DMS53 (cell line): ENCODE data around the gene FAXDC2.
"Not testable (repeated sequence)": the region's sequence is repeated elsewhere in the genome, so short reads cannot be mapped to it uniquely, and the experiment has no call there.

Experiments
- DNase-seq: peaks from one replicate; lab custom pipeline; 2025; lab: John Stamatoyannopoulos, UW

FAXDC2 gene

GRCh38 chr5:154860765-154861164, 10.4 kb upstream of the FAXDC2 start:
- no peak for DNase-seq

- DNase-seq: no peak
Observed at GRCh38 chr5:154860123-154860522, 9.7 kb upstream of the FAXDC2 start.

GRCh38 chr5:154858972-154859871, 8.8 kb upstream of the FAXDC2 start:
- DNase-seq: peak; percentile 62

GRCh38 chr5:154858297-154858971, 8.0 kb upstream of the FAXDC2 start, which contains the start of gene CNOT8:
Gene CNOT8, plus strand, starts transcription at chr5:154858627. Its CDS starts 4,652 bp downstream, at chr5:154863279.
- peak; percentile 99 for DNase-seq

GRCh38 chr5:154857530-154858296, 7.3 kb upstream of the FAXDC2 start:
- peak; percentile 99 for DNase-seq

- DNase-seq: no peak
Observed at GRCh38 chr5:154851351-154851750, 948 bp upstream of the FAXDC2 start.

GRCh38 chr5:154849791-154850201, 607 bp downstream of the FAXDC2 start:
- DNase-seq: no peak

GRCh38 chr5:154849264-154849785, 1.1 kb downstream of the FAXDC2 start:
- DNase-seq: no peak

- peak; percentile 35 for DNase-seq
Observed at GRCh38 chr5:154844809-154845208, 5.6 kb downstream of the FAXDC2 start.

GRCh38 chr5:154842689-154843530, 7.5 kb downstream of the FAXDC2 start:
- no peak for DNase-seq

GRCh38 chr5:154841273-154841661, 9.1 kb downstream of the FAXDC2 start:
- DNase-seq: no peak

GRCh38 chr5:154840435-154841272, 9.7 kb downstream of the FAXDC2 start:
- no peak for DNase-seq

GRCh38 chr5:154837009-154837901, 13.1 kb downstream of the FAXDC2 start:
- peak; percentile 23 for DNase-seq

- peak; percentile 18 for DNase-seq
Observed at GRCh38 chr5:154836225-154836624, 14.2 kb downstream of the FAXDC2 start.

GRCh38 chr5:154835701-154836052, 14.7 kb downstream of the FAXDC2 start:
- peak; percentile 30 for DNase-seq

GRCh38 chr5:154834053-154834452, 16.4 kb downstream of the FAXDC2 start:
- peak; percentile 92 for DNase-seq

- not testable (repeated sequence) for DNase-seq
Observed at GRCh38 chr5:154832804-154833203, 17.6 kb downstream of the FAXDC2 start.

- no peak for DNase-seq
Observed at GRCh38 chr5:154831451-154831850, 19.0 kb downstream of the FAXDC2 start.

- no peak for DNase-seq
Observed at GRCh38 chr5:154830596-154830995, 19.8 kb downstream of the FAXDC2 start.
